ENCODE data around the gene MAP3K6.

- no peak for TF ChIP-seq EZH2phosphoT487 (IDR thresholded peaks at IDR 0.05; ENCODE audit: low read length)
- TF ChIP-seq EZH2 (optimal IDR thresholded peaks at IDR 0.05; ENCODE audit: low read depth, low read length) = no peak
These were observed 13.1 kb downstream of the MAP3K6 start for GRCh38 chr1:27353629-27354028.

Data from MM.1S (cell line).